Activated CD4-positive, alpha-beta T cell treated with anti-CD3 and anti-CD28 coated beads, Interleukin-2, amount 50 U/mL, for 1 hour (primary cell): ENCODE measurements around the gene CNPPD1.

ENCODE experiments used
- DNase-seq: peaks from one replicate; pipeline ENCODE4 v3.0.0-alpha.2; 2020

CNPPD1 gene

DNA sequence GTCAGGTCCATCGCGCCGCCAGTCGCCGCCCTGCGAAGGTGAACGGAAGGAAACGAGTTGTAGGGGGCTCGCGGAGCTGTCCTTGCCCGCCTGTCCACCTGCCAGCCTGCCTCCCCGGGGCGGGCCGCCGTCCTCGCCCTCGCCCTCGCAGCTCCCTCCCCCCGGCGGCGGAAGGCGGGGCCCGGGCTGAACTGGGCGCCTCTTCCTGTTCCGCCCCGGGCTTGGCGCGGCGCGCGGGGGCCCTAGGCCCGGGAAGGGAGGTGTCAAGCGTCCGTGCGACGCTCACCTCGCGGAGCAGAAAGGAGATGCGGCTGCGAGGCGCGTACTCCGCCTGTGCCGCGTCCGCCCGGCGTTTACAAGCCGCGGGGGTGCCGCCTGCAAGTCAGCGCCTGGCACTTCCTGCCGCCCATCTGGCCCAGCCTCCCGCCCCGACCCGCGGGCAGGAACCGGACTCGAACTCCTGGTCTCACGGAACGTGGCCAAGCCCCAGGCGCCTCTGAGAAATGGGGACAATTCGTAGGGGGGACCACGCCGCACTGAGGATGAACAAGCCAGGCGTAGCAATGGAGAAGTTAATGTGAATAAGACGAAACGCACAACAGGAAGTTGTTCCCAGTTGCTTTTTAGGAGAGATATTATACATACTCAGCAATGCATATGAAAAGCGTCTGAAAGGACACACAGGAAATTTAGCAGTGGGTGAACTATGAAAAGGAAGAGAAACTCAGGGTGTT lies at the start of gene CNPPD1:
CNPPD1 (minus strand) TSS at position 108 of the 734 bp plus-strand sequence; CDS start at position 11, 97 bp downstream.
- DNase-seq, result peak; percentile 83

DNA sequence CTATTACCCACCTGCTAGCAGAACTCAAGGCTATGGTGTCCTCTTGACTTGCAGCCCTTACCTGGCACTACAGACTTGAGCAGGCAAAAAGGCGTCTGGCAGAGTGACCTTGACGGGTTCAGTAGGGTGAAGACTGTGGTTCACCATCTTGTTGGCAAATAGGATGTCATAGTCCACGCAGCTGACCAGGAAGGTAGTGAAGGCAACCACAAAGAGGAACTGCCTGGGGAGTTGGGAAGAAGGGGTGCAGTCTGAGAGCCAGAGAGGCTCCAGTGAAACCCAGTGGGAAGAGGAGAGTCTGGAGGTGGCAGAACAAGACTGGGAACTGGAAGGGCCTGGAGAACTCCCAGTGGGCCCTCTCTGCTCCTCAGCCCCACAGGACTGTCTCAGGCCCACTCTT lies 48.6 kb upstream of the CNPPD1 start:
- DNase-seq, result no peak

DNA sequence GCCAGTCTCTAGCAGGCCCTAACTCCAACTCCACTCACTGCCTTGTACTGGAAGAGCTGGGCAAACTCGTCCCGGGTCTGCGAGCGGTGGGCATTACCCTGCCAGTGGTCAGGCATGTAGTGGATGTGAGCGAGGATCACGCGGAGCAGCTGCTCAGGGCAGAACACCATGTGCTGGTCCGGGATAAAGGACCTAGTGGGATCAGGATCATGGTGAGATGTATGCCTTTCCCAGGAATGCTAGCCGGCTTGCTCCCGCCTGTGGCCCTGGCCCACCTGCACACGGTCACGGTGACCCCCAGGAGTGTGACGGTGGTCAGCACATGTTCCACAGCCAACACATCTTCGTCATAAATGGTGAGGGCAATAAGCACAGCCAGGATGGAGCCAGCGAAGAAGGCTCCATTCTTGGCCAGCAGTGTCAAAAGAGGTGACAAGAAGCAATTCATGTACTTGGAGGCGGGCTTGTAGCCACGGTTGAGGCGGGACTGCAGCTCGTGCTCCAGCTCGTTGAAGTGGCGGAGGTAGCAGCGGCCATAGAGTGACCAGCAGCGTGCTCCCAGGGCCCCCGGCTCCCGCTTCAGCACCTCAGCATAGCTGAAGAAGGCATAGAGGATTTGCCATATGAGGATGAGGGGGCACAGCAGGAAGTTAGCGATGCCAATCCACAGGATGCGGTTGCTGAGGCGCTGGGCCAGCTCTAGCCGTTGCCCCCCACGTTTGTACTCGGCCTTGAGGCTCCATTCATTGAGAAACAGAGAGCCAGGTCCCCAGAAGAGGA lies 47.3 kb upstream of the CNPPD1 start:
- no peak for DNase-seq

DNA sequence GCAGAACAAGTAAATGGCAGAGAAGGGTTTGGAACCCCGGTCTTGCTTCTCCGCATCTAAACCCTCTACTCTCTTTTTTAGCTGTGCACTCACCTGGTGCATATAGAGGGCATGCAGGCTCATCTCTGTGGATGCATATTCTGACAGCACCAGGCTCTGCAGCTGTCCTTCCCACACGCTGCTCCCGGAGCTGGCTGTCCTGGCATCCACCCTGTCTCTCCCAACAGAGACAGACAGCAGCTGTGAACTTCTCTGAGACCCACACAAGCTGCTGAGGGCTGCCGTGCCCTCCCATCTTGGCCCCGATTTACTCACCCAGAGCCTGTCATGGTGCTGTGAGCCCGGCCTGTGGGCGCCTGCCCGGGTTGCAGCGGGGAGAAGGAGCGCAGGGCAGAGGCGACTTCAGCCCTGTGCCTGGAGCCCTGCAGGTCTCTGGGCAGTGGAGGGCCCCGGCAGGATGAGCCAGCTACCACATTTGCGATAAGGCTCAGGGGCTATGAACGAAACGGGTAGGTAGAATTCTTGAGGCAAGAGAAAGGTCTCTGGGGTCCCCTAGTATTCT lies 45.3 kb upstream of the CNPPD1 start:
- DNase-seq, result no peak

DNA sequence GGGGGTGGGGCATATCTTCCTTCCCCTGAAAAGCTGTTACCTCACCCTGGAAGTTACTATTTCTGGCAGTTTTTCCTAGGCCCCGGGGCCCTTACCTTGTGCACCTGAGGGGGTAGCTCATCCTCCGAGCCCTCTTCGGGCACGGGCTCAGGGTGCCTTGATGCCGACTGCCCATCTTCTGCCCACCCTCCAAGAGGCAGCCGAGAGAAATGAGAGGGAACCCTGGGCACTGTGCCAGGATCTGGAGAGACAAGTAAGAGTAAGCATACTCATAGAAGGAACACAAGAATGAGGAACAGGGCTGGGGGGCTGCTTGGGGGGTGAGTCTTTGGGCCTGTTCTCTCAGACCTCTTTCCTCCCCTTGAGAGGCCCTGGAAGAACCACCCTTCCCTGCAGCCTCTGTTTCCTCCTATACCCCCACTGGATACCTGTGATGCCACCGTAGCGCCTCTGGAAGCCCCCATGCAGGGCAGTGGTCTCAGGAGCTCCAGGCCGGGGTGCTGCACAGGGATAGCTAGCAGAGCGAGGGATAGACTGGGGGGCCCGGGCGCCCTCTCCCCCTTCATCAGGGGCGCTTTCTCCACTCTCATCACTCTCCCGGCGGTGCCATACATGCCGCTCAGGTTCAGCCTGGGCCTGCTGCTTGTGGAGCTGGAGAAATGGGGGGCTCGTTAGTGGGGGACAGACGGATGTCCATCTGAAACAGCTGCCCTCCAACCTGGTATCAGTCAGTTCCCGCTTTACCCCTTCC lies 44.1 kb upstream of the CNPPD1 start:
- no peak for DNase-seq

DNA sequence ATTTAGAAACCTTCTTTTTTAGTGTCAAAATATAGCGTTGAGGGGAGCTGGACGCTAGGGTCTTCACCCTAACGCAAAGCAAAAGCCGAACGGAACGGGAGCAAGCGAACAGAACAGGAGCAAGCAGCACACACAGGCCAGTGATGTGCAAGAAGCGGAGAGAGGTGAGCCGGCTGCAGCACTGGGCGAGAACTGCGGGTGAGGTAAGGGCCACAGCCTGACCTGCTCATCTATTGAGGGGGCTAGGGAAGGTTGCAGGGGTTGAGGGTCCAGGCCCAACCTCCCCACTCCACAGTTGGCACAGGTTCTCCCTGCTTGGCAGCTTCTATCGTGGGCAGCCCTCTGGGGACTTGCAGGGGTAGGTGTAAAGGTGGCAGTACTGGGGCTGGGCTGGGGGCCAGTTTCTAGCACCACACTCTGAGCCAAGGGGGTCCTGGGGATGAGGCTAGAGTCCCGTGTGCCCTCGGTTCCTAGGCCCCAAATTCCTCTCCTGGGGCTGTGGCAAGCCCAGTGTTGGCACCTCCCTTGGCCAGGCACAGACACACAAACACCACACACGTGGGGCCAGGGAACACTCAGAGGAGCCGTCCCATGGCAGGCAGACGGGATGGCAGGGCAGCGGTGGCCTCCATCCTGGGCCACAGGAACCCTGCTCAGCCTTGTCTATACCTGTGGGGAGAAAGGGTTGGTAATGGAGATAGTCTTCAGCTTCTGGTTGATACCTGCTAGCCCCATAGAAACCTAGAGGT lies 43.2 kb upstream of the CNPPD1 start:
- DNase-seq, result no peak

DNA sequence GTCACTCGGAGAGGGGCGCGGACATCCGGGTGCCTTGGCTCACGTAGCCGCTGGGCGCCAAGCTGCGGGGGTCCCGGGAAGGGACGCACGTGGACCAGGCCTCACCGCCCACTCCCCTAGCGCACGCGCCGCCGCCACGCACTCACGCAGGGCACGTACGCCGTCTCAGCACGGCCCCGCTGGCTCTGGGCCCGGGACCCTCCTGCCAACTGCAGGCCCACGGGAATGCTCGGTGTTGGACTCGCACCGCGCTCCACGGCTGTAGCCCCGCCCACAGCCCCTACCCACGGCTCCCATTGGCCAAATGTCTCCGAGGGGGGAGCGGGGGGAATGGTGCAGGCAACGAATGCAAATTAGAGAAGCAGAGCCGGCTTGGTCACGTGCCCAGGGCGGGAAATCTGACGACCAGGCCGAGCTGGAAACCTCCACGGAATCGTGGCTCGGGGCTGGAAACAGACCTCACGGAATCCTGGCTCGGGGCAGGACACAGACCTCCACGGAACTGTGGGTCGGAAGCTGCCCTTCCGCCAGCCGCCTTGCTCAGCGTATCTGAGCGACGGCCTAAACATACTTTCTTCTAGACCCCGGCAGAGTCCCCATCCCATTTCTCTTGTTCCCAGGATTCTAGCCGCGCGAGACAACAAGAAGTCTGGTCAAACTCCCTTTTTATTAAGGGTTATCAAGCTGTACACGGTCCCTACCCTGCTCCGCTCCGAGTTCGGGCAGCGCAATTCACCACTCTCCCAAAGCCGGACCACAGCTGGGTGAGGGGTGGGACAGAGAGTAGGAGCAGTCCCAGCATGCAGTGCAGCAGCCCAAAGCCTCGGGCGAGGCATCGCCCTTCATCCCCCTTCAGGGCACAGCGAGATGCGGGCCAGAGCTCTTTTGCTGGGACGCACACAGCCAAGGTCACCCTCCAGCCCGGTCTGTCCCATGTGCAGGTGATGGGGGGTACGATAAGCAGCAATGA lies 42.3 kb upstream of the CNPPD1 start, which contains the start of gene ABCB6:
ABCB6 (minus strand) TSS at position 227 of the 970 bp plus-strand sequence. CDS start 285 bp downstream, outside the sequence.
- DNase-seq, result peak; percentile 84

DNA sequence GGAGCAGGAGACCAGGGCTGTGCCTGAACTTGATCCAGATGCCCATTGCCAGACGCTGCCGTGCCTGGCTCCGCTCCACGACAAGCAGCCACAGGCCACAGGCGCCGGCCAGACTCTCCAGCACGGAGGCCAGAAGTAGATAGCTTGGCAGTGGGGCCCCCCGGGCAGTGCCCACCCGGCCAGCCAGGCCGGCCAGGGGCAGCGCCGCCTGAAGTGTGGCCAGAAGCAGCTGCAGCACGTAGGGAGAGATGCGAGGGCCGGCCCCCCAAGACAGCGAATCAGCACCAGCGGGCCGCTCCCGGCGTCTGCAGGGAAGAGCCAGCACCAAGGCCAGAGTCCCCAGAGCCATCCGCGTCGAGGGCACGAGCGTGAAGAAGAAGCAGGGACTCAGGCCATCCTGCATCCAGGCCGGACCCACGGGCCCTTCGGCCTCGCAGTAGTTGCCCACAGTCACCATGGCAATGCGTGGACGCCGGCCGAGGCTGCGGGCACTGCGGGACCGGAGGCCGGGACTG lies 41.5 kb upstream of the CNPPD1 start:
- DNase-seq, result peak; percentile 18

DNA sequence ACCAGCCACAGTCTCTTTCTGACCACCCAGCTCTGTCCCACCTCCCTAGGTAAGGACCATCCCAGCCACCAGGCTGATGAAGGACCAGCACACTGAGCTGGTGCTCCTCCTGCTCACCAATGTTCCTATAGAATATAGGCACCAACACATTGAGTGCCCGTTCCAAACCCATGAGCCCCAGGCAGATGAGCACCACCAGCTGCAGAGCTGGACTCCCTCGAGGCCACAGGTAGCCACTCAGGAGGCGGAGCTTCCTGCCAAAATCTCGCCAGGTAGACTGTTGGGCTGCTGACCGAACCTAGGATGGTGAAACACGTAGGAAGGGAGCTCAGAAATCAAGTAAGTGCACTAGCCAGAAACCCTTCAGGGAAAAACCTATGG lies 39.8 kb upstream of the CNPPD1 start:
- DNase-seq, result no peak

DNA sequence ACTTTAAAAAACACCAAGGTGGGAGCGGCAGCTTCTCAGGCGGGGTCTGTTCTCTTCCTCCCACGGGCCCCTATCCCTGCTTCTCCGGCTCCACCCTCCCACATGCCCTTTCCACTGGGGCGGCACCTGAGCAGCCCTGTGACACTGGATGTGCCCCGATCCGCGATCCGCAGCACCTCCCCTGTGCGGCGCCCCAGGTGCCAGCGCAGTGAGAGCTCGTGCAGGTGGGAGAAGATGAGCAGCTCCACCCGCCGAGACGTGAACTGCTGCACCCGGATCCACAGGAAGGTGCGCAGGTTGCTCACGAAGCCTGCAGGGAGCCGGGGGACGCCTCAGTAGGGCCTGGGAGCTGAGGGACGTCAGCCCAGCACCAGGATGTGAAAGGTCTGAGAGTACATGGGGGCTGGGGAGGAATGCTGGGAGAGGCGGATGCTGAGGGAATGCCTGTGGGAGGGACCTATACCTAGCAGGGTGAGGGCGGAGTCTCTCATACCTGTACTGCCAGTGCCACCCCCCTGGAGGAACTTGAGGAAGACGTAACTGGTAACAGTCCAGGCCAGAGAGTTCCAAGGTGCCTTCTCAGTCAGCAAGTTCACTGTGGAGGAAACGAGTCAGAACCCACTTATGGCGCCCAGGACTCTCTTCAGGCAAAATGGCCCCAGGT lies 39.3 kb upstream of the CNPPD1 start:
- DNase-seq, result no peak

DNA sequence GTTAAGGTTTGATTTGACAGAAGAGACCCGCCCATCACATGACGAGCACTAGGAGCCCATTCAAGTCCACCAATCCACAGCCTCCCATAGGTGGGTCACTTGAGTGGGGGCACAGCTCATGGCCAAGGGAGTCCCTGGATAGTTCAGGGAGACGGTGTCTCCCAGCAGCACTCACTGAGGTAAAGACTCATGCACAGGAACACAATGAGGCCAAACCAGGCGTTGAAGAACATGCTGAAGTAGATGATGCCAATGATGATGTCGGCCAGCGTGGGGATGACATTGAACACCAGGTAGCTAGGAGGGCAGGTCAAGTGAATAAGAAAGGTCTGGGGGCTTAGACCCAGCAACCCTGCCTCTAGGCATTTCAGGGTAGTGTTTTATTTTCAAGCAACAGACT lies 38.1 kb upstream of the CNPPD1 start:
- no peak for DNase-seq

DNA sequence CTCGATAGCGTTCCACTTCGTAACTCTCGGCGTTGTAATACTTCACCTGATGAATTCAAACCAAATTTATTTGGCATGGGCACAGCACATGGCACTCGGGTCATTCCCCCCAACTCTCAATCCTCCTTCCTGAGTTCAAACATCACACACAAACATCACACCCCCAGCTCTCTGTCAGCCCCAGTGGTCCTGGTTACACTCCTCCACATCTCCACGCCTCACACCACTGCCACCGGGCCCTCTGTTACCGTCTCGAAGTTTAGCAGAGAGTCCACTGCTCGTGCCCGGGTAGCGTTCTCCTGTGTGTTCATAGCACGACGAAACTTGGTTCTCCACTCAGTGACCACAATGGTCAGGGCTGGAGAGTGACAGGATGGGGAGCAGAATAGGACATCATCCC lies 37.4 kb upstream of the CNPPD1 start:
- DNase-seq, result no peak

DNA sequence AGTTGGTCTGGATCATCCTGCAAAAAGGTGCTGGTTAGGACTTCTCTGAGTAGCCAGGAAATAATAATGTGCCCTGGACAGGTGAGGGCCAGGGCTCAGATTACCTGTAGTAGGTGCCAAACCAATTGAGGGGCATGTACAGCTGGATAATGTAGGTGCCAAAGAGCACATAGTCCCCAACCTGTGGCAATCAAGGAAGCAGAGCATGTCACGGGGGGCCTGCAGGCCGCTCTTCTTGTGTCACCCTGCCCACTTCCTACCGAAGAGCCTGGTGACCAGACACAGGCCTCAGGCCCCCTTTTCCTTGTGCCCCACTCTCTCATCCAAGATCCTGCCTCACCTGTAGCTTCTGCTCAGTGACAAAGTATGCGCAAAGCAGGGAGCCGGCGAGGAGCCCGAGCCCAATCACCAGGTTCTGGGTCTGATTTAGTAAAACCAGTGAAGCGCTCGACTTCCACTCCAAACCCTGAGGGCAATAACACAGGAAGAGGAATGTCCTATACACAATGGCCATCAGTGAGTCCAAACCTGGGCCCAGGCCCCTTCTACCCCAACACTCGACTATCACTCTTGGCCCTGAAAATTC lies 36.9 kb upstream of the CNPPD1 start:
- no peak for DNase-seq

DNA sequence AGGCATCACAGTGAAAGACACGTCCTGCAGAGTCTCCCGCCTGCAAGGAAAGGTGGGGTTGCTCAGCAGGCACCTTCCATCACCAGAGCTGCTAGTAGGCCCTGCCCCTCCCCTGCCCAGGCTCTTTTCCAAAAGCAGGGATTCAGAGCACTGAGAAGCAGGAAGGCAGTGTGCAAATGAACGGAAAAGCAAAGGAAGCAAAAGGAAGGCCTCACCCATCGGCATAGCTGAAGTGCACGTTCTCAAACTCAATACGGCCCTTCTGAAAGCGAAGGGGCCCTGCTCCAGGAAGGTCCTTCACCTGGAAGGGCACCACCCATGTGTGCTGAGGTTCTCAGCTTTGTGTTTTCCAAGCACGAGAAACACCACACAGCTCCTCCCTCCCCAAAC lies 36.3 kb upstream of the CNPPD1 start:
- no peak for DNase-seq

DNA sequence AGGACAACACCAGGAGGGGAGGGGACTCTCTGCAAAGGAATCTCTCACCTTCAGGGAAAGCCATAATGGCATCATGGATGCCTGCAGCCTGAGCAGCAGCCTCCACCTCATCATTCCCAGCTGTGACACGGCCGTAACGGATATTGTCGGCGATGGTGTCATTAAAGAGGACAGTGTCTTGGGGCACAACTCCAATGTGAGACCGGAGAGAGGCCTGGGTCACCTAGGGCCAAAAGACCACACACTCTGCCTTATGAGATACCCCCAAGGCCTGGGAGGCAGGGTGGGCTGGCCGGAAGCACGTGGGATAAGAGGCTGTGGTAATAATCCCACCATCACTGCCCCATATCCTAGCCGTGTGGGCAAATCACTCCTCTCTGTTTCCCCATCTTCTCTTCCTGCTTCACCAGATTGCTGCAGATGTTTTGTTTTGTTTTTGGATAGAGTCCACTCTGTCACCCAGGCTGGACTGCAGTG lies 34.2 kb upstream of the CNPPD1 start:
- no peak for DNase-seq

DNA sequence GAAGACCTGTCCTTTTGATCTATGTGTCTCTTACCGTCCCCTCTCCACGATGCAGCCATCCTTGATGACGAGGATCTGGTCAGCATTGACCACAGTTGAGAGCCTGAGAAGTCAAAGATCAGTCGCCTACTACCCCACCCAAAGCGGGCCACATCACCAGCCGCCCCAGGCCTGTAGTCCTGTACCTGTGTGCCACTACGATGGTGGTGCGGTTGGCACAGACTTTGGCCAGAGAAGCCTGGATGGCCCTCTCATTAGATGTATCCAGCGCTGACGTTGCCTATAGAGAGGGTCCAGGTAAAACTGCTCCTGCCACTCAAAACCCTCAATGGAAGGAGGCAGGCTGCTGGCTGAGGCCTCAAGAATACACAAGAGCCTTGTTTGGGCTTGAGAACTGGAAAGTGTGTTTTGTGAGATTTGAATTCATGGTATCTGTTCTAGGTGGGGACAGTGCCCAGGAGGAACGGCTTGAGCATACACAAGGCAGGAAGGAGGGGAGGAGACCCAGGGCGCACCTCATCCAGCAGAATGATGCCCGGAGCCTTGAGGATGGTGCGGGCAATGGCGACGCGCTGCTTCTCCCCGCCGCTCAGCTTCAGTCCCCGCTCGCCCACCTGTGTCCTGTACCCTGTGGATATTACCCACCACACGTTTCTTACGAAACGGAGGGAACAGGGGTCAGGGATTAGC lies 33.6 kb upstream of the CNPPD1 start:
- no peak for DNase-seq

DNA sequence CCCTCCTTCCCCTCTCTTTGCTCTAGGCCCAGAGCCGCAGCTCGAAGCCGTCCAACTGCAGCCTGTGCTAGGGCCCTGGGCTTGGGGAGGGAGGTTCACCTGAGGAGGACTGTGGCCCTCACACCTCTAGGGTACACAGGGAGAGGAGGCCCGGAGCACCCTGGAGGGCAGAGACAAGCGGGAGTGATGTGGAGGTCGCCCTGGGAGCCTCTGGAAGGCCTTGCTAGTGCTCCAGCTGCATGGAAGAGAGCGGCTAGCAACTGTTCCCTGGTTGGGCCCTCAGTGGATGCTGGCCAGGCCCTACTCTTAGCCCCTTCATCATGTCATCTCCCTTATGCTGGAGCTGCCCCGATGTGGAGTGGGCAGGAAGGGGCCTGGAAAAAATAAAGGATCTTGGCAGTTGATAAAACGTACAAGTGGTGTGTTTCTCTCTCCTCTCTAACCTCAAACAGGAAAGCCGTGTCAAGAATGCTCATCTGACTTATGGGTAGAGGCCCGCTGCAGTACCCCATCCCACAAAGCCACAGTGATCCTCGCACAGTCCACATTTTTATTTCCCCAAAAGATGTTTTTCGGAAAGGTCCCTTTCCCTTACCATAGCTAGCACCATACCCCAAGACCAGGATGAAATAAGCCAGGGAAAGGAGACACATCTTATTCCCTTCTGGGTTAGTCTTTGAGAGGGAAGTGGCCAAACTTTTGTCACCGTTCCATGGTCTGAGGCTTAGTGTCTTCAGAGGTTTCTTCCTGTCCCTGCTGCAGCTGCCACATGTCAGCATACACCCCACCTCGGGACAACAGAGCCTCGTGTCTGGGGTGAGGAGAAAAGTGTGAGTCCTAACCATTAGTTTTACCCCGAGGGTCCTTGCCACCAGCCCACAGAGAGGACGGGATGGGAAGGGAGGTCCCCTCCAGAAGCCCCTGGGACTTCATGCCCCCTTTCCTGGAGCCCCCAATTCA lies 32.8 kb upstream of the CNPPD1 start:
- no peak for DNase-seq
